ENCODE measurements around the gene MMEL1. TPM values are rescaled to one million over a fixed set of nuclear protein-coding genes. Genes with fewer than 3 reads are reported as not detected.

MMEL1 gene
- total and polyA plus RNA-seq, 2 of the 13 experiments (the other 11 are each of a cell fraction or from before 2014, with no cell fraction given) = 0.48 TPM; not detected in 1

DNA sequence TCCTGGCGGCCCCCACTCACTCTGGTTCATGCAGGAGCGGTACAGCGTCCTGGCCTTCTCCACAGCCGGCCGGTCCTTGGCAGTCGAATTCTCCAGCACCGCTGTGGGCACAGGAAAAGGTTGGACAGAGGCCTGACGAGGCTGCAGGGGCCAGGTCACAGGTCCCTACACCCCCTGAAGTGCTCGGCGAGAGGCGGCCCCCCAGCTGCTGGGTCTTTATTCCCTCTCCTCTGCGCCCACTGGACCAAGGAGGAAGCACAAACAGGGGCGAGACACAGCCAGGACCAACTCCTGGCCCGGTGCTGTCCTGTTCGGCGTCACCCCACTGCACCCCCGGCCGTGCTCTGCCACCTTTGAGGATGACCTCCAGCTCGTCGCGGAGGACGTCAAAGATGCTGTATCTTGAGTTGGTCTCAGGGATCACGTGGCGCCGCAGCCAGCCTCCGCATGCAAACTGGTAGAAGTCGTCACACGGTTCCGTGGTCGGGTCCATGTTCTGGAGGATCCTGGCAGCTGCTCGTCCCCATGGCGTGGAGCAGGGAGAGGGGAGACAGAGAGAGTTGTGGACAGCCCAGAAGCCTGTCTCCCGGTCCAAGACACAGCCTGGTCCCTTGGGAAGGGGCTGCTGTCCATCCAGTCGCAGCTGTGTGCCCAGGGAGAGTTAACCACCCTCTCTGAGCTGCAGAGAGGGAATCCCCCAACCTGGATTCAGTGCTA is 23.3 kb downstream of the MMEL1 start:
- no peak for DNase-seq (ENCODE audit: low spot score)
- H3K9ac ChIP-seq (ENCODE audit: insufficient read depth, low read depth, low read length) = no peak overlapping the region
- FAIRE-seq = no peak
- ATAC-seq = no peak
- no peak overlapping the region for H3K4me2 ChIP-seq (ENCODE audit: low read depth, low read length)
- in situ Hi-C loops (cut with HindIII; ENCODE audit: extremely low pct_ligation_motif_present, low pct_unique_long_range_greater_than_20kb) (no loop called here), intact Hi-C loops (cut with micrococcal nuclease; ENCODE audit: unreplicated experiment) (no loop called here)
- no peaks in the 10 kb centered on the region for H3K9me3 ChIP-seq (ENCODE audit: low read length)
- no TSS peak for BruUV-seq (replicated peaks)
- H3K4me1 ChIP-seq (ENCODE audit: insufficient read depth, low read length) = peaks cover 6% of the 10 kb centered on the region; the same call in 1 of the 2 replicates
- no peaks in the 10 kb centered on the region for H3K36me3 ChIP-seq (replicated peaks in 1 of 2; ENCODE audit: control insufficient read depth in 1 of 2, insufficient read depth in 2 of 2, low read length in 2 of 2)
- H2AFZ ChIP-seq (ENCODE audit: low read length) = no peak overlapping the region
- H3K79me2 ChIP-seq (ENCODE audit: insufficient read depth, low read length) = no peaks in the 10 kb centered on the region
- POLR2A ChIA-PET = no interaction called here
- H3K27ac ChIP-seq (ENCODE audit: extremely low read length, insufficient read depth, low read length) = no peak overlapping the region
- no peak overlapping the region for H3K4me3 ChIP-seq (replicated peaks in 1 of 3; ENCODE audit: insufficient read depth in 1 of 3, low read depth in 2 of 3, low read length in 3 of 3)
- H3K27me3 ChIP-seq (ENCODE audit: control insufficient read depth in 1 of 2, insufficient read depth in 2 of 2, low read length in 2 of 2) = peaks cover 13 to 64% of the 10 kb centered on the region in 2 experiments; a peak in 4 of 5 replicates
- WGBS (ENCODE audit: low lambda C conversion rate) = 58% methylated on average over 11 of the region's 34 CpGs
- no peaks in the 10 kb centered on the region for H4K20me1 ChIP-seq (ENCODE audit: insufficient read depth, low read length)
- TF ChIP-seq FIP1L1 (IDR thresholded peaks at IDR 0.05; ENCODE audit: borderline replicate concordance, insufficient read depth, low read depth, low read length) = no peak
- peak; percentile 89 for TF ChIP-seq ZNF768 (CRISPR knock-in tag; IDR thresholded peaks at IDR 0.05)
- CTCF ChIA-PET (ENCODE audit: low intra/inter-chr PET ratio, low total read pairs) = no interaction called here

DNA sequence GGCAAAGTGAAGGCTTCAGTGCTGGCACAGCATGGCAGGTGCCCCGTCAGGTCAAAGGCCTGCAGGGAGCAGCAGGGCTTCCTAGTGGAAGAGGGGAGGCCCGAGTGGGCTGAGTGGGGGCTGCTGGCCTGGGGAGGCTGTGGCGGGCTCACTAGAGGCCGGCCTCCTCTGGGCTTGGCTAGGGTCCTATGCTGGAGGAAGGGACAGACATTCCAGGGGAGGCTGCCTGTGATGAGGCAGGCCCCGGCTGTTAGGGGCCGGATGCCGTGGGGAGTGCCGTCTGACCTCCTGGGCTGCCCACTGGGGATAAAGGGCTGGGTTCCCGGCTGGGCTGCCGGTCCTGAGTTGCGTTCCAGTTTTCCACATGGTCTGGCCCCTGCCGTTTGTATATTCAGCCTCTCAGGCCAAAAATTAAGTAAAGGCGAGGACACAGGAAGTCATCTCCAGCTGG is 25.1 kb downstream of the MMEL1 start:
- no peaks in the 10 kb centered on the region for H3K9me3 ChIP-seq (ENCODE audit: low read length)
- POLR2A ChIA-PET = no interaction called here
- H3K4me3 ChIP-seq (replicated peaks in 1 of 3; ENCODE audit: insufficient read depth in 1 of 3, low read depth in 2 of 3, low read length in 3 of 3) = no peak overlapping the region
- intact Hi-C loops (cut with micrococcal nuclease; ENCODE audit: unreplicated experiment) = no loop called here
- H3K27me3 ChIP-seq (ENCODE audit: control insufficient read depth in 1 of 2, insufficient read depth in 2 of 2, low read length in 2 of 2) = peaks cover 15 to 73% of the 10 kb centered on the region in 2 experiments; a peak in 4 of 5 replicates
- FAIRE-seq (no peak), DNase-seq (ENCODE audit: low spot score) (no peak), ATAC-seq (no peak)
- no TSS peak for BruUV-seq (replicated peaks)
- no peaks in the 10 kb centered on the region for H3K4me1 ChIP-seq (ENCODE audit: insufficient read depth, low read length)
- in situ Hi-C loops (cut with HindIII; ENCODE audit: extremely low pct_ligation_motif_present, low pct_unique_long_range_greater_than_20kb) = no loop called here
- no peak overlapping the region for H3K27ac ChIP-seq (ENCODE audit: extremely low read length, insufficient read depth, low read length)
- H3K9ac ChIP-seq (ENCODE audit: insufficient read depth, low read depth, low read length) = no peak overlapping the region
- H4K20me1 ChIP-seq (ENCODE audit: insufficient read depth, low read length) = no peaks in the 10 kb centered on the region
- H3K4me2 ChIP-seq (ENCODE audit: low read depth, low read length) = no peak overlapping the region
- no peaks in the 10 kb centered on the region for H3K79me2 ChIP-seq (ENCODE audit: insufficient read depth, low read length)
- no peaks in the 10 kb centered on the region for H3K36me3 ChIP-seq (replicated peaks in 1 of 2; ENCODE audit: control insufficient read depth in 1 of 2, insufficient read depth in 2 of 2, low read length in 2 of 2)
- 13% methylated on average over 7 of the region's 13 CpGs for WGBS (ENCODE audit: low lambda C conversion rate)
- CTCF ChIA-PET (ENCODE audit: low intra/inter-chr PET ratio, low total read pairs) = no interaction called here
- H2AFZ ChIP-seq (ENCODE audit: low read length) = no peak overlapping the region
- no peak for TF ChIP-seq BORCS8-MEF2B (CRISPR knock-in tag; IDR thresholded peaks at IDR 0.05)
- TF ChIP-seq ZNF562 (CRISPR knock-in tag; IDR thresholded peaks at IDR 0.05; ENCODE audit: borderline replicate concordance) = no peak
- no peak for TF ChIP-seq ZNF354B (CRISPR knock-in tag; IDR thresholded peaks at IDR 0.05)
- TF ChIP-seq, protein P1, sequence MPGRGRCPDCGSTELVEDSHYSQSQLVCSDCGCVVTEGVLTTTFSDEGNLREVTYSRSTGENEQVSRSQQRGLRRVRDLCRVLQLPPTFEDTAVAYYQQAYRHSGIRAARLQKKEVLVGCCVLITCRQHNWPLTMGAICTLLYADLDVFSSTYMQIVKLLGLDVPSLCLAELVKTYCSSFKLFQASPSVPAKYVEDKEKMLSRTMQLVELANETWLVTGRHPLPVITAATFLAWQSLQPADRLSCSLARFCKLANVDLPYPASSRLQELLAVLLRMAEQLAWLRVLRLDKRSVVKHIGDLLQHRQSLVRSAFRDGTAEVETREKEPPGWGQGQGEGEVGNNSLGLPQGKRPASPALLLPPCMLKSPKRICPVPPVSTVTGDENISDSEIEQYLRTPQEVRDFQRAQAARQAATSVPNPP (CRISPR knock-in tag; IDR thresholded peaks at IDR 0.05) = no peak
- TF ChIP-seq, protein P2, sequence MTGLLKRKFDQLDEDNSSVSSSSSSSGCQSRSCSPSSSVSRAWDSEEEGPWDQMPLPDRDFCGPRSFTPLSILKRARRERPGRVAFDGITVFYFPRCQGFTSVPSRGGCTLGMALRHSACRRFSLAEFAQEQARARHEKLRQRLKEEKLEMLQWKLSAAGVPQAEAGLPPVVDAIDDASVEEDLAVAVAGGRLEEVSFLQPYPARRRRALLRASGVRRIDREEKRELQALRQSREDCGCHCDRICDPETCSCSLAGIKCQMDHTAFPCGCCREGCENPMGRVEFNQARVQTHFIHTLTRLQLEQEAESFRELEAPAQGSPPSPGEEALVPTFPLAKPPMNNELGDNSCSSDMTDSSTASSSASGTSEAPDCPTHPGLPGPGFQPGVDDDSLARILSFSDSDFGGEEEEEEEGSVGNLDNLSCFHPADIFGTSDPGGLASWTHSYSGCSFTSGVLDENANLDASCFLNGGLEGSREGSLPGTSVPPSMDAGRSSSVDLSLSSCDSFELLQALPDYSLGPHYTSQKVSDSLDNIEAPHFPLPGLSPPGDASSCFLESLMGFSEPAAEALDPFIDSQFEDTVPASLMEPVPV (CRISPR knock-in tag; IDR thresholded peaks at IDR 0.05) = no peak
- TF ChIP-seq, protein P3, sequence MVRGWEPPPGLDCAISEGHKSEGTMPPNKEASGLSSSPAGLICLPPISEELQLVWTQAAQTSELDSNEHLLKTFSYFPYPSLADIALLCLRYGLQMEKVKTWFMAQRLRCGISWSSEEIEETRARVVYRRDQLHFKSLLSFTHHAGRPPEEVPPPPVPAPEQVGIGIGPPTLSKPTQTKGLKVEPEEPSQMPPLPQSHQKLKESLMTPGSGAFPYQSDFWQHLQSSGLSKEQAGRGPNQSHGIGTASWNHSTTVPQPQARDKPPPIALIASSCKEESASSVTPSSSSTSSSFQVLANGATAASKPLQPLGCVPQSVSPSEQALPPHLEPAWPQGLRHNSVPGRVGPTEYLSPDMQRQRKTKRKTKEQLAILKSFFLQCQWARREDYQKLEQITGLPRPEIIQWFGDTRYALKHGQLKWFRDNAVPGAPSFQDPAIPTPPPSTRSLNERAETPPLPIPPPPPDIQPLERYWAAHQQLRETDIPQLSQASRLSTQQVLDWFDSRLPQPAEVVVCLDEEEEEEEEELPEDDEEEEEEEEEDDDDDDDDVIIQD (CRISPR knock-in tag; IDR thresholded peaks at IDR 0.05; ENCODE audit: low read depth) = no peak
- TF ChIP-seq, protein P4, sequence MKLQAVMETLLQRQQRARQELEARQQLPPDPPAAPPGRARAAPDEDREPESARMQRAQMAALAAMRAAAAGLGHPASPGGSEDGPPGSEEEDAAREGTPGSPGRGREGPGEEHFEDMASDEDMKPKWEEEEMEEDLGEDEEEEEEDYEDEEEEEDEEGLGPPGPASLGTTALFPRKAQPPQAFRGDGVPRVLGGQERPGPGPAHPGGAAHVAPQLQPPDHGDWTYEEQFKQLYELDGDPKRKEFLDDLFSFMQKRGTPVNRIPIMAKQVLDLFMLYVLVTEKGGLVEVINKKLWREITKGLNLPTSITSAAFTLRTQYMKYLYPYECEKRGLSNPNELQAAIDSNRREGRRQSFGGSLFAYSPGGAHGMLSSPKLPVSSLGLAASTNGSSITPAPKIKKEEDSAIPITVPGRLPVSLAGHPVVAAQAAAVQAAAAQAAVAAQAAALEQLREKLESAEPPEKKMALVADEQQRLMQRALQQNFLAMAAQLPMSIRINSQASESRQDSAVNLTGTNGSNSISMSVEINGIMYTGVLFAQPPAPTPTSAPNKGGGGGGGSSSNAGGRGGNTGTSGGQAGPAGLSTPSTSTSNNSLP (IDR thresholded peaks at IDR 0.05; ENCODE audit: low read depth, low read length) = no peak
- no peak for TF ChIP-seq TBX2 (CRISPR knock-in tag; IDR thresholded peaks at IDR 0.05; ENCODE audit: borderline replicate concordance)

All from HepG2 (cell line).